Nephron progenitor cell (in vitro differentiated cells): ENCODE results near the gene COLEC12.

Source experiments
- DNase-seq: peaks from one replicate; pipeline ENCODE4 v3.0.0; 2021
- H3K27ac Mint-ChIP-seq: 2 replicates; pipeline ENCODE4 v1.8.0; 2021; ENCODE audit warnings: mild to moderate bottlenecking, moderate library complexity, mixed read lengths
- H3K27me3 Mint-ChIP-seq: 2 replicates; pipeline ENCODE4 v1.8.0; 2021; ENCODE audit warnings: mild to moderate bottlenecking, low read depth, mixed read lengths; ENCODE audit not compliant: poor library complexity
- H3K36me3 Mint-ChIP-seq: 2 replicates; pipeline ENCODE4 v1.8.0; 2021; ENCODE audit warnings: low read depth, mixed read lengths
- H3K4me1 Mint-ChIP-seq: 2 replicates; pipeline ENCODE4 v1.8.0; 2021; ENCODE audit warnings: mixed read lengths
- H3K4me3 Mint-ChIP-seq: 2 replicates; pipeline ENCODE4 v1.8.0; 2021; ENCODE audit warnings: mild to moderate bottlenecking, moderate library complexity, mixed read lengths
- H3K9me3 Mint-ChIP-seq: 2 replicates; pipeline ENCODE4 v1.8.0; 2021; ENCODE audit warnings: mild to moderate bottlenecking, moderate library complexity, mixed read lengths
- TF ChIP-seq, protein P1 (sequence below): fragments of 200-600 bp; sonication (generic); IDR thresholded peaks from 2 replicates; pipeline ENCODE4 v1.5.0; 2021; ENCODE audit warnings: antibody characterized with exemption

The COLEC12 gene

DNA sequence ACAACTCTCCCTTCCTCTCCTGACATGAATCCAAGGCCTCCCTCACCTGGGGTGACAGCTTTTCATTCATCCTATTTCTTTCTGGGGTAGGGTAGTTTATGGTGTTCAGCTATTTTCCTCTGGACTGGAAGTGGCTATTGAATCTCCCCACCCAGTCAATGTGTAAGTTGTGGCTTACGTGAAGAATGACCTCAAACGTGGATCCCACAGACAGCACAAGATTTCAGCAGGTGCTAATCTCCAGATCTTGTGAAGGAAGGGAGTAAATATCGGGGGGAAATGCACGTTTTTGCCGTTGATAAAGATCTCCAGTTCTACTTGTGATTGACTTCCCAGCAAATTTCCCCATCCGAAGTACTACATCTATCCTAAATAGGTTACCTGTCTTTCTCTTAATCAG, 161.3 kb downstream of the COLEC12 start:
- Mint-ChIP-seq H3K9me3 (no peaks in the 10 kb centered on the region), H3K27ac (no peak overlapping the region), H3K36me3 (peaks cover 63% of the 10 kb centered on the region), H3K4me1 (peaks cover 41% of the 10 kb centered on the region), H3K27me3 (peaks cover 3% of the 10 kb centered on the region), H3K4me3 (no peak overlapping the region)
- no peak for DNase-seq
- TF ChIP-seq, protein P1, sequence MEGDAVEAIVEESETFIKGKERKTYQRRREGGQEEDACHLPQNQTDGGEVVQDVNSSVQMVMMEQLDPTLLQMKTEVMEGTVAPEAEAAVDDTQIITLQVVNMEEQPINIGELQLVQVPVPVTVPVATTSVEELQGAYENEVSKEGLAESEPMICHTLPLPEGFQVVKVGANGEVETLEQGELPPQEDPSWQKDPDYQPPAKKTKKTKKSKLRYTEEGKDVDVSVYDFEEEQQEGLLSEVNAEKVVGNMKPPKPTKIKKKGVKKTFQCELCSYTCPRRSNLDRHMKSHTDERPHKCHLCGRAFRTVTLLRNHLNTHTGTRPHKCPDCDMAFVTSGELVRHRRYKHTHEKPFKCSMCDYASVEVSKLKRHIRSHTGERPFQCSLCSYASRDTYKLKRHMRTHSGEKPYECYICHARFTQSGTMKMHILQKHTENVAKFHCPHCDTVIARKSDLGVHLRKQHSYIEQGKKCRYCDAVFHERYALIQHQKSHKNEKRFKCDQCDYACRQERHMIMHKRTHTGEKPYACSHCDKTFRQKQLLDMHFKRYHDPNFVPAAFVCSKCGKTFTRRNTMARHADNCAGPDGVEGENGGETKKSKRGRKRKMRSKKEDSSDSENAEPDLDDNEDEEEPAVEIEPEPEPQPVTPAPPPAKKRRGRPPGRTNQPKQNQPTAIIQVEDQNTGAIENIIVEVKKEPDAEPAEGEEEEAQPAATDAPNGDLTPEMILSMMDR = no peak

DNA sequence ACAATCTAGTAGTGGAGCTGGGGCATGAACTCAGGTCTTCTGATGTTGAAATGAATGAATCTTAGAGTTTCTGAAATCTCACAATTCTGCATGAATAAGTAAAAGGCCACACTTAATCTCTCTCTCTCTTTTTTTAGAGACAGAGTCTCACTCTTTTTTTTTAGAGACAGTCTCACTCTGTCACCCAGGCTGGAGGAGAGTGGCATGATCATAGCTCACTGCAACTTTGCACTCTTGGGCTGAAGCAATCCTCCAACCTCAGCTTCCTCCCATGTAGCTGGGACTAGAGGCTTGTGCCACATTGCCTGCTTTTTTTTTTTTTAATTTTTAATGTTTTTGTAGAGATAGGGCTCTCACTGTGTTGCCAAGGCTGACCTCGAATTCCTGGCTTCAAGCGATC, 163.8 kb downstream of the COLEC12 start:
- Mint-ChIP-seq H3K4me1 (peaks cover 45% of the 10 kb centered on the region), H3K36me3 (peaks cover 65% of the 10 kb centered on the region), H3K4me3 (no peak overlapping the region), H3K27ac (no peak overlapping the region), H3K9me3 (no peaks in the 10 kb centered on the region), H3K27me3 (no peaks in the 10 kb centered on the region)
- DNase-seq = no peak
- TF ChIP-seq, protein P1 = no peak

DNA sequence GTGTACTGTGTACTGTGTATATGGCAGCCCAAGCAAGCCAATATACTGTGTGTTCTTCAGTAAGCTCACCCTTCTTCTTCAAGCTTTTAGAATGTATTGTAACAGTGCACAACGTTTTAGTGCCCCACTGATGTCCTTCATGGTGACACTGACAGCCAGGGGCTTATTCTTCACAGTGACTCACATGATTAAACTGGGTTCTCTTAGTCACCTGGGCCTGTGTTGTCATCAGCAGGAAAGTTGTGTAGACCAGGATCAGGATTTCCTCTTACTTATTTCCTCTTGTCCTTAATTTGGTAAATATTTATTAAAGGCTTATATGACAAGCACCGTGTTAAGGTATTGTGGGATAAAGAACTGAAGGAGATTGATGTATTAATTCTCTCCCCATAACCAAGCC, 164.8 kb downstream of the COLEC12 start:
- peaks cover 43% of the 10 kb centered on the region for H3K4me1 Mint-ChIP-seq
- H3K27me3 Mint-ChIP-seq = no peaks in the 10 kb centered on the region
- DNase-seq = no peak
- TF ChIP-seq, protein P1 = no peak
- no peaks in the 10 kb centered on the region for H3K9me3 Mint-ChIP-seq
- H3K36me3 Mint-ChIP-seq = peaks cover 56% of the 10 kb centered on the region
- H3K27ac Mint-ChIP-seq = peak overlapping the region; percentile 14
- H3K4me3 Mint-ChIP-seq = no peak overlapping the region

DNA sequence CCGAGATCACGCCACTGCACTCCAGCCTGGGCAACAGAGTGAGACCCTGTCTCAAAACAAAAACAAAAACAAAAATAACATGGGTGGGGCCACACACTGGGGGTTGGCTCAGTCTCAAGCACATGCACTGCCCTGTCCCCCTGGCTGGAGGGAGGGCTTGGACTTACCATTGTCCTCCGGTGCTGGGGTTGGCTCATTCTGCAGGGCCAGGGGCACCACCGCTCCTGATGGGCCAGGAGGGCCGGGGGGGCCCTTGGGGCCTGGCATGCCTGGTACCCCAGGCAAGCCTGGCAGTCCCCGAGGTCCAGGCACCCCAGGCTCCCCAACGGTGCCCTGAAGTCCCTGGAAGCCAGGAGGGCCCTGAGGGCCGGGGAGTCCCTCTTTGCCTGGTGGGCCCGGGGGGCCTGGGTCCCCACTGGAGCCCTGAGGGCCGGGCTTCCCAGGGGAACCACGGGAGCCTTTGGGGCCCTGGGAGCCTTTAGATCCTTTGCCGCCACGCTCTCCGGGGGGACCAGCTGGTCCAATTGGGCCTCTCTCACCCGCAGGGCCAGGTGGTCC, 165.8 kb downstream of the COLEC12 start:
- peaks cover 56% of the 10 kb centered on the region for H3K36me3 Mint-ChIP-seq
- H3K27me3 Mint-ChIP-seq = no peaks in the 10 kb centered on the region
- TF ChIP-seq, protein P1 = no peak
- no peak overlapping the region for H3K4me3 Mint-ChIP-seq
- no peak for DNase-seq
- no peak overlapping the region for H3K27ac Mint-ChIP-seq
- peaks cover 36% of the 10 kb centered on the region for H3K4me1 Mint-ChIP-seq
- H3K9me3 Mint-ChIP-seq = no peaks in the 10 kb centered on the region

DNA sequence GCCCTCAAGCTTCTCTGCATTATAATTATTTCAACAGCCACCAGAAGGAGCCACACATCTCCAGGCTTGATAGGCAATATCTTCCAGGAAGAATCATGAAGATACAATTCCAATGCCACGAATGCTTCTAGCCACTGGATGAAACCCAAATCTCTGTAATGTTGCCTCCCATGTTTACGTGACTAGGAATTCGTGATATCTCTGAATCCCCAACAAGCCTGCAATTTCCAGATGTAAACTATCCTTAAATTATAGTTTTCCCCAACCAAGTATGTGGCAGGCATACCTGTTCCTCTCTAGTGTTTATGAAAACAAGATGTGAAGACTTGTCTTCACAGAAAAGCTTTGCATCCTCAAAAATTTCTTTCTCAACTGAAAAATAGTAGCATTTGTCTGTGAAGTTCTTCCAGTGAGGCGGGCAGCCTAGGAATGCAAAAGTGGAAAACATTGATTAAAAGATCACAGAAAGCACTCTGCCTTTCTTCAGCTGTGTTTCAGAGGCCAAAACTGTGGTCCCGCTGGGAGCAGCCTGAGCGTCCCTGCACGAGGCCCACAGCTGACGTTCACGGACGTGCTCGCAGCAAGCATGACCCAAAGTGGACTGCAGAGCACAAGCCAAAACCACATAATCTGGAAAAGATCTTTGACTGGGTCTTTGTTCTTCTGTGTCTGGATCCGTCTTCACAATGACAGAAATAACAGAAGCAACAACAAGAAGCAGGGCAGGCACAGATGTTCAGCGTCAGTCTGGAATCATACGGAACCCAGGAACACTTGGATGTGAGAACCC, 167.6 kb downstream of the COLEC12 start:
- TF ChIP-seq, protein P1 = no peak
- Mint-ChIP-seq H3K27ac (peak overlapping the region; percentile 55), H3K36me3 (peaks cover 56% of the 10 kb centered on the region), H3K9me3 (no peaks in the 10 kb centered on the region), H3K27me3 (no peaks in the 10 kb centered on the region), H3K4me1 (peaks cover 31% of the 10 kb centered on the region), H3K4me3 (no peak overlapping the region)
- DNase-seq = no peak

DNA sequence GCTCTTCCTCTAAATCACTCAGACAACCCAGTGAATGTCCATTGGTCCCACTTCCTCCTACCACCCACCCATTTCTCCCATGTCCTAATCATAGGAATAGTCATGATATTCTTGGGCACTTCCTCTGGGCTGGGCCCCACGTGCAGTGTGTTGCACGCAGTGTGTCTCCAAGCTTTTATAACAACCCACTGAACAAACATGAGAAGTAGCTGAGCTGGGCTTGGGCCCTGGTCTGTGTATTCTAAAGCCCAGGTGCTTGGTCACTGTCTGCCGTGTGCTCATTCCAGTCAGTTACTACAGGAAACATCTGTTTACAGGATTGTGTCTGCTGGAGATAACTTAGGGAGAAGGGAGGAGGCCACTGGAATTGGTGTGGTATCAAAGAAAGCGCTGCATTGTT, 168.5 kb downstream of the COLEC12 start:
- H3K4me1 Mint-ChIP-seq = peaks cover 28% of the 10 kb centered on the region
- no peaks in the 10 kb centered on the region for H3K27me3 Mint-ChIP-seq
- H3K9me3 Mint-ChIP-seq = no peaks in the 10 kb centered on the region
- H3K4me3 Mint-ChIP-seq = no peak overlapping the region
- TF ChIP-seq, protein P1 = no peak
- peak overlapping the region; percentile 96 for H3K27ac Mint-ChIP-seq
- DNase-seq = no peak
- peaks cover 62% of the 10 kb centered on the region for H3K36me3 Mint-ChIP-seq
